ENCODE measurements around the gene THAP6.

The THAP6 gene

DNA sequence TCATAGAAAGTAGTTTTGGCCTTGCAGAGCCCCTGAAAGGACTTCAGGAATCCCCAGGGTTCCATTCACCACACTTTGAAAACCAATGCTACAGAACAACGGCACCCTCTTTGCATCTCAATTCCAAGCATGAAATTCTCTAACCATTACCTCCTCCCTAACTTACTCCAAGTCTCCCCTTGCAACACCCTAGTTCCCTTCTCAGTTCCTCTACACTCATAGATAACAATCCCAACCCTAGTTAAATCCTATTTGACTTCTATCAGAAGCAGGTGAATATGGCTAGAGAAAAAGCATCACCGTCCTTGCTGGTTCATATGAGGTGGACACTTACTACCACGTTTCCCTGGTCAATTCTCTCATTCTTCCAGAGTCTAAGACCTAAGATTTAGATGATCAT, 2.4 kb upstream of the THAP6 start:
- Histone ChIP-seq H3K4me3 (ENCODE audit: severe bottlenecking) (no peak overlapping the region), H3K27me3 (ENCODE audit: insufficient read depth, poor library complexity, severe bottlenecking) (no peaks in the 10 kb centered on the region), H3K9me3 (ENCODE audit: severe bottlenecking) (no peaks in the 10 kb centered on the region), H3K36me3 (ENCODE audit: low read depth) (peaks cover 51% of the 10 kb centered on the region), H3K27ac (ENCODE audit: poor library complexity, severe bottlenecking) (peak overlapping the region; percentile 74), H3K4me1 (ENCODE audit: insufficient read depth, poor library complexity, severe bottlenecking) (peaks cover 31% of the 10 kb centered on the region)
- TF ChIP-seq, protein P1, sequence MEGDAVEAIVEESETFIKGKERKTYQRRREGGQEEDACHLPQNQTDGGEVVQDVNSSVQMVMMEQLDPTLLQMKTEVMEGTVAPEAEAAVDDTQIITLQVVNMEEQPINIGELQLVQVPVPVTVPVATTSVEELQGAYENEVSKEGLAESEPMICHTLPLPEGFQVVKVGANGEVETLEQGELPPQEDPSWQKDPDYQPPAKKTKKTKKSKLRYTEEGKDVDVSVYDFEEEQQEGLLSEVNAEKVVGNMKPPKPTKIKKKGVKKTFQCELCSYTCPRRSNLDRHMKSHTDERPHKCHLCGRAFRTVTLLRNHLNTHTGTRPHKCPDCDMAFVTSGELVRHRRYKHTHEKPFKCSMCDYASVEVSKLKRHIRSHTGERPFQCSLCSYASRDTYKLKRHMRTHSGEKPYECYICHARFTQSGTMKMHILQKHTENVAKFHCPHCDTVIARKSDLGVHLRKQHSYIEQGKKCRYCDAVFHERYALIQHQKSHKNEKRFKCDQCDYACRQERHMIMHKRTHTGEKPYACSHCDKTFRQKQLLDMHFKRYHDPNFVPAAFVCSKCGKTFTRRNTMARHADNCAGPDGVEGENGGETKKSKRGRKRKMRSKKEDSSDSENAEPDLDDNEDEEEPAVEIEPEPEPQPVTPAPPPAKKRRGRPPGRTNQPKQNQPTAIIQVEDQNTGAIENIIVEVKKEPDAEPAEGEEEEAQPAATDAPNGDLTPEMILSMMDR (IDR thresholded peaks at IDR 0.05; ENCODE audit: poor library complexity, severe bottlenecking), result no peak
- no peak for ATAC-seq (ENCODE audit: low read depth)
- no peak for DNase-seq (ENCODE audit: low spot score)

DNA sequence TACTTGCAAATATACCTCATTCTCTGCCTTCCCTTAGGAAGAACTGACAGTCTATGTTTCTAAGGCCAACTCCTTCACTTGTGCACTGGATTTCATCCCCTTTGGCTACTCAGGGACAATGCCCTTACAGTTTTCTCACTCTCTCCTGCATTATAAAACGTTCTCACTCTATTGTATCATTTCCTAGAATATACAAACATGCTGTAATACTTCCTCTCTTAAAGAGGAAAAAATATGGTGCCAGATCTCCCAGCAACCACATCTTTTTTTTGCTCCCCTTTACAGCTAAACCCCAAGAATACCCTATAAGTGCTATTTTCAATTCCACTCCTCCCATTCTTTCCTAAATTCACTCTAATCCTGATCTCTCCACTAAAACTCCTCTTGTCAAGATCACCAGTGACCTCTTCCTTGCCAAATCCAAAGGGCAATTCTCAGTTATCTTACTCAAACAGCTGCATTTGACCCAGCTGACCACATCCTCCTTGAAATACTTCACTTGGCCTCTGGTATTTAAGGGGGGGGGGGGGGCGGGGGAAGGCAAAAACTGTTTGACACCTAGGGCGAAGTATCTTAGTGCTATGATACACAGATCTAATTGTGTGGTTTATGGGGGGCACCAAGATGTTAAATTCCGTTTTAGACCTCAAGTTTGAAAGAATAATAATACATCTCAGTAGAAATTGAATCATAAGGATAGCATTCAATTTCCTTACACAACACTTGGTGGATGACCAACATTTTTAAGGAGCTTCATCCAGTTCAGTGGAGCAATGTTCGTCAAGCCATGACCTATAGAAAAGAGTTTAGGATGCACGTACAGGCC, 1.7 kb upstream of the THAP6 start:
- no peak for DNase-seq (ENCODE audit: low spot score)

DNA sequence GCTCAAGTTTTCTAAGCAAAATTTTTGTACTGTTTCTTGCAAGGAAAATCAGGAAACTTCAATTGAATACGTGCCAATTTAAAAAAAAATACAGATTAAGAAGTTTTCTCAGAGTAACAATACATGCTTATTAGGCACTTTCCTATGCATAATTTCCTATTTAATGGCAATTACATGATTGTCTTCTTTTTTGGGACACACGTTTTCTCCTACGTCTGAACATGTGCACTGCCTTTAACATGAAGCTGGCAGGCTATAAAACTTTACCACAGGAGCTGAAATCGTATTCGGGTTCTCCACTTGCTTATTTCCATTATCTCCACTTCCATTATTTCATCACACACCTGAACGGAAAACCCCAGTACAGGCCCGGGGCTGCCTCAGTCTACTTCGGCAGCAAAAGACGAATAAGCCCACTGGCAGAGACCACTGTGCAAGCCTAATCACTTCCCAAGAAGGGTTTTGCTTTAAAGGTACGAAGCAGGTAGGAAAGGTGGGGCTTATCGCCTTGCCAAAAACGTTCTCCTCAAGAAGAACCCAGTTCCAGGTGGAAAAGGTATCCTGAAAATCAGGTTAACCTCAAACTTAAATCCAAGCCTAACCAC, 645 bp upstream of the THAP6 start:
- H3K4me1 ChIP-seq (ENCODE audit: insufficient read depth, poor library complexity, severe bottlenecking), result peaks cover 31% of the 10 kb centered on the region
- no peaks in the 10 kb centered on the region for H3K9me3 ChIP-seq (ENCODE audit: severe bottlenecking)
- no peaks in the 10 kb centered on the region for H3K27me3 ChIP-seq (ENCODE audit: insufficient read depth, poor library complexity, severe bottlenecking)
- H3K27ac ChIP-seq (ENCODE audit: poor library complexity, severe bottlenecking), result peak overlapping the region; percentile 74
- ATAC-seq (ENCODE audit: low read depth) (no peak), DNase-seq (ENCODE audit: low spot score) (no peak)
- H3K36me3 ChIP-seq (ENCODE audit: low read depth), result peaks cover 49% of the 10 kb centered on the region
- peak overlapping the region; percentile 54 for H3K4me3 ChIP-seq (ENCODE audit: severe bottlenecking)
- TF ChIP-seq, protein P1 (IDR thresholded peaks at IDR 0.05; ENCODE audit: poor library complexity, severe bottlenecking), result no peak

More for the DNA sequence above, 1.7 kb upstream of the THAP6 start:
- Histone ChIP-seq H3K4me3 (ENCODE audit: severe bottlenecking) (peak overlapping the region; percentile 54), H3K36me3 (ENCODE audit: low read depth) (peaks cover 51% of the 10 kb centered on the region), H3K27me3 (ENCODE audit: insufficient read depth, poor library complexity, severe bottlenecking) (no peaks in the 10 kb centered on the region), H3K4me1 (ENCODE audit: insufficient read depth, poor library complexity, severe bottlenecking) (peaks cover 31% of the 10 kb centered on the region), H3K27ac (ENCODE audit: poor library complexity, severe bottlenecking) (peak overlapping the region; percentile 74), H3K9me3 (ENCODE audit: severe bottlenecking) (no peaks in the 10 kb centered on the region)
- no peak for ATAC-seq (ENCODE audit: low read depth)
- TF ChIP-seq, protein P1 (IDR thresholded peaks at IDR 0.05; ENCODE audit: poor library complexity, severe bottlenecking), result no peak

DNA sequence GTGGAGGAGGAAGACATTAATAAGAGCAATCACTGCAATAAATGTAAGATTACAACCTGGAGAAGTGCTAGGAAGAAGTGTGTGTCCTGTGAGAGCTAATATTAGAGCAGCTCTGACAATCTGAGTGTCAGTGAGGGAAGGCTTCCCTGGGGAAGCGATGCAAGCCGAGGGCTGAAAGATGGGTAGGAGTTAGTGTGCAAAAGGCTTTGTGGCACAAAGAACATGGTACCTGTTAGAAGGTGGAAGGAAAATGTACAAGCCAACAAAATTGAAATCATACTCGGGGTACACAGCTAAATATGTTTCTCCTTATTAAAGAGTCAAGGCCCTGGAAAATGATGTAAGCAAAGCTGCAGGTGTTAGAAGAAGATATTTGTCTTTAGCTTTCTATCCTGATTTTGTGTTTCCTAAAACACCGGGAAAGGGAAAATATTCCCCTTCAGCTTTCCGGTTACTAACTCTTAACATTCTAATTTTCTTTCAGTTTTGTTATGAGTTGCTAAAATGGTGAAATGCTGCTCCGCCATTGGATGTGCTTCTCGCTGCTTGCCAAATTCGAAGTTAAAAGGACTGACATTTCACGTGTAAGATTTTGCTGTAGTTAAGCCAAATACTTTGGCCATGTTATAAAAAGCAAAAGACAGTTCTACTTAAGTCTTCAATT, 808 bp downstream of the THAP6 start:
- Histone ChIP-seq H3K36me3 (ENCODE audit: low read depth) (peaks cover 43% of the 10 kb centered on the region), H3K27me3 (ENCODE audit: insufficient read depth, poor library complexity, severe bottlenecking) (no peaks in the 10 kb centered on the region), H3K4me3 (ENCODE audit: severe bottlenecking) (peak overlapping the region; percentile 54), H3K4me1 (ENCODE audit: insufficient read depth, poor library complexity, severe bottlenecking) (peaks cover 31% of the 10 kb centered on the region), H3K27ac (ENCODE audit: poor library complexity, severe bottlenecking) (peak overlapping the region; percentile 74), H3K9me3 (ENCODE audit: severe bottlenecking) (no peaks in the 10 kb centered on the region)
- TF ChIP-seq, protein P1 (IDR thresholded peaks at IDR 0.05; ENCODE audit: poor library complexity, severe bottlenecking), result no peak
- DNase-seq (ENCODE audit: low spot score) (no peak), ATAC-seq (ENCODE audit: low read depth) (no peak)
